K562 (cell line): ENCODE measurements around the gene POU2AF1. TPM values are rescaled to one million over a fixed set of nuclear protein-coding genes. Genes with fewer than 3 reads are reported as not detected.

Experiments
- ATAC-seq: fragments of 200-7000 bp; cut with Tn5 transposase; 3 replicates; pipeline ENCODE4 v1.9.1; 2020; ENCODE audit warnings: moderate library complexity
- BruUV-seq: library from RNA; stranded (reverse); fragments of 400-500 nt; replicated peaks from 2 replicates; lab custom pipeline; 2021; lab: Mats Ljungman, UMichigan
- CTCF ChIA-PET: fragments of 300-600 bp; formaldehyde crosslinking; extraction: SDS; loops from one replicate; lab custom pipeline; 2021; ENCODE audit warnings: low intra/inter-chr PET ratio; lab: Yijun Ruan, JAX
- POLR2A ChIA-PET: fragments of 300-600, 350-650 bp; sonication (Branson Sonifier 250); formaldehyde crosslinking; extraction: SDS; loops from one replicate; lab custom pipeline; 2021; ENCODE audit warnings: antibody characterized with exemption, inconsistent platforms; lab: Yijun Ruan, JAX
- DNase-seq, 4 experiments: peaks; one replicate each; pipeline versions ENCODE4 v3.0.0 to v3.0.0-alpha.2; 2011 to 2018; ENCODE audit warnings: low spot score in 3 of 4, mixed read lengths in 3 of 4; ENCODE audit errors: extremely low read depth in 1 of 4
- FAIRE-seq: peaks from 2 replicates; lab custom pipeline; 2011; peaks lifted over from hg19 to GRCh38; lab: Jason Lieb, UNC
- H2AFZ ChIP-seq: 2 replicates; pipeline ENCODE4 v1.6.0; 2011; ENCODE audit warnings: low read depth, low read length, control low read depth, inconsistent platforms
- H3K27ac ChIP-seq: fragments of 200-600 bp; 3 replicates; pipeline ENCODE4 v1.8.0; 2011; ENCODE audit warnings: low read depth, mild to moderate bottlenecking, control low read depth, inconsistent platforms, low read length, moderate library complexity, mixed read lengths; ENCODE audit errors: extremely low read depth
- H3K27me3 ChIP-seq, 2 experiments: fragments of 300-600 bp in 1 of 2; 2 replicates in 1 of 2; 3 replicates in 1 of 2; pipeline versions ENCODE4 v1.6.0 to v1.8.0; 2011; ENCODE audit warnings: inconsistent platforms in 2 of 2, low read length in 2 of 2, mild to moderate bottlenecking in 1 of 2, mixed read lengths in 1 of 2, moderate library complexity in 1 of 2; ENCODE audit not compliant: control insufficient read depth in 2 of 2, insufficient read depth in 2 of 2
- H3K36me3 ChIP-seq: fragments of 300-600 bp; 3 replicates; pipeline ENCODE4 v1.8.0; 2011; ENCODE audit warnings: mild to moderate bottlenecking, low read length, inconsistent platforms; ENCODE audit not compliant: control insufficient read depth, insufficient read depth
- H3K4me1 ChIP-seq, 2 experiments: fragments of 200-600 bp in 1 of 2; replicated peaks in 1 of 2; 2 replicates in 1 of 2; 3 replicates in 1 of 2; pipeline versions ENCODE4 v1.5.1 to v1.8.0; 2011; ENCODE audit warnings: inconsistent platforms in 2 of 2, low read length in 2 of 2, mild to moderate bottlenecking in 1 of 2, mixed read lengths in 1 of 2, moderate library complexity in 1 of 2; ENCODE audit not compliant: control insufficient read depth in 2 of 2, insufficient read depth in 2 of 2
- H3K4me2 ChIP-seq: 2 replicates; pipeline ENCODE4 v1.6.1; 2011; ENCODE audit warnings: low read length, control low read depth, inconsistent platforms, mixed read lengths; ENCODE audit not compliant: insufficient read depth
- H3K4me3 ChIP-seq: fragments of 200-600 bp; sonication (generic), shearing (Covaris generic); 2 replicates; pipeline ENCODE4 v1.5.1; 2016; ENCODE audit warnings: control low read depth, inconsistent platforms
- H3K79me2 ChIP-seq: fragments of 200-600 bp; 3 replicates; pipeline ENCODE4 v1.8.0; 2011; ENCODE audit warnings: low read length, inconsistent platforms; ENCODE audit not compliant: control insufficient read depth, insufficient read depth
- H3K9ac ChIP-seq, 2 experiments: 2 replicates each; pipeline versions ENCODE4 v1.6.0 to v1.6.1; 2011; ENCODE audit warnings: low read depth in 2 of 2, low read length in 2 of 2, control low read depth in 1 of 2, inconsistent platforms in 1 of 2, mild to moderate bottlenecking in 1 of 2, mixed read lengths in 1 of 2; ENCODE audit not compliant: insufficient read depth in 1 of 2
- H3K9me1 ChIP-seq: one replicate; pipeline ENCODE4 v1.6.0; 2011; ENCODE audit warnings: inconsistent platforms, mild to moderate bottlenecking, low read length, moderate library complexity; ENCODE audit not compliant: control insufficient read depth, insufficient read depth
- H3K9me3 ChIP-seq: replicated peaks from 2 replicates; pipeline ENCODE4 v1.5.1; 2011; ENCODE audit warnings: low read depth, low read length, inconsistent platforms; ENCODE audit not compliant: control insufficient read depth, insufficient read depth
- H4K20me1 ChIP-seq: replicated peaks from 2 replicates; pipeline ENCODE4 v1.6.1; 2011; ENCODE audit warnings: low read length, inconsistent platforms, mixed read lengths; ENCODE audit not compliant: control insufficient read depth, insufficient read depth
- HES1 ChIP-seq: fragments of 450-650 bp; IDR thresholded peaks from 2 replicates; pipeline ENCODE4 v1.6.1; 2016; ENCODE audit warnings: low read depth, mild to moderate bottlenecking, moderate library complexity
- U2AF1 ChIP-seq: fragments of 200-400 bp; formaldehyde crosslinking; optimal IDR thresholded peaks from 2 replicates; pipeline ENCODE3; 2017; ENCODE audit warnings: mild to moderate bottlenecking, low read depth, low read length, moderate library complexity
- ZNF395 ChIP-seq: fragments of 200-800 bp; sonication (Bioruptor generic); IDR thresholded peaks from 2 replicates; pipeline ENCODE4 v1.6.1; 2017; ENCODE audit warnings: missing genetic modification characterization, missing compliant biosample characterization
- WGBS: fragments of 100-300 bp; shearing (Covaris generic); methylation state at CpG from one replicate; pipeline ENCODE4 v1.1.6; 2016; ENCODE audit warnings: low coverage, mixed read lengths; ENCODE audit not compliant: insufficient coverage; ENCODE audit errors: missing lambda C conversion rate; 5-methylcytosine and 5-hydroxymethylcytosine counted together
- in situ Hi-C: fragments of 300-500 bp; cut with MboI; formaldehyde crosslinking; loops from 4 replicates; pipeline ENCODE4 v1.15.0; 2018; ENCODE audit warnings: inconsistent platforms, mixed read lengths
- intact Hi-C: fragments of 100-400 bp; cut with micrococcal nuclease; formaldehyde crosslinking; loops from 2 replicates; pipeline ENCODE4 v1.14.2; 2022
- polyA plus RNA-seq, 8 experiments: library from polyadenylated mRNA; depleted of rRNA in 4 of 8; stranded (reverse) in 5 of 8; unstranded in 3 of 8; fragments of >200 nt; fragmentation: Nextera tagmentation in 2 of 8; fragmentation: Illumina TruSeq in 1 of 8; extraction: Ambion mirVana in 2 of 8; extraction: Trizol in 1 of 8; gene quantifications; 2 replicates each; pipeline versions ENCODE4 v1.2.1 to v1.2.3, GENCODE V29; 2011 to 2014; ENCODE audit warnings: inconsistent platforms in 1 of 8, missing spikeins in 1 of 8
- total RNA-seq, 7 experiments: library from RNA; depleted of rRNA in 6 of 7; stranded (reverse); fragments of >200 nt in 6 of 7; fragmentation: Illumina TruSeq in 2 of 7; extraction: Trizol in 2 of 7; gene quantifications; 2 replicates each; pipeline versions ENCODE4 v1.2.1 to v1.2.3, GENCODE V29; 2011 to 2021; ENCODE audit warnings: low replicate concordance in 1 of 7

Gene POU2AF1
- total and polyA plus RNA-seq, 9 of the 15 experiments (the other 6 are each of a cell fraction or from before 2014, with no cell fraction given): 0.09 TPM; not detected in 8

- no peak overlapping the region for H2AFZ ChIP-seq
These were observed 35.0 kb downstream of the POU2AF1 start for GRCh38 chr11:111344032-111344431.

GRCh38 chr11:111342329-111342728, 36.7 kb downstream of the POU2AF1 start:
- Histone ChIP-seq H3K9me3 (no peaks in the 10 kb centered on the region), H3K27me3 (no peaks in the 10 kb centered on the region), H3K79me2 (no peaks in the 10 kb centered on the region), H3K27ac (no peak overlapping the region), H4K20me1 (no peaks in the 10 kb centered on the region), H3K4me2 (no peak overlapping the region), H3K9me1 (no peaks in the 10 kb centered on the region), H3K4me1 (no peaks in the 10 kb centered on the region), H2AFZ (no peak overlapping the region), H3K9ac (no peak overlapping the region), H3K4me3 (no peak overlapping the region), H3K36me3 (no peaks in the 10 kb centered on the region)
- 0% methylated on average over 3 of the region's 3 CpGs for WGBS
- intact Hi-C loops: no loop called here
- DNase-seq (no peak), FAIRE-seq (no peak), ATAC-seq (no peak)
- no TSS peak for BruUV-seq
- in situ Hi-C loops: no loop called here
- POLR2A ChIA-PET: no interaction called here
- CTCF ChIA-PET: no interaction called here
- TF ChIP-seq HES1: no peak

More at GRCh38 chr11:111344032-111344431, 35.0 kb downstream of the POU2AF1 start:
- BruUV-seq: no TSS peak
- CTCF ChIA-PET: no interaction called here
- no peaks in the 10 kb centered on the region for H3K36me3 ChIP-seq
- DNase-seq (no peak), ATAC-seq (no peak)
- H3K4me1 ChIP-seq: no peaks in the 10 kb centered on the region
- no peak overlapping the region for H3K9ac ChIP-seq
- TF ChIP-seq ZNF395: no peak
- TF ChIP-seq U2AF1: no peak
- TF ChIP-seq, all 486 proteins: peak for 0
- 2% methylated on average over 3 of the region's 3 CpGs for WGBS
- POLR2A ChIA-PET: no interaction called here
- Histone ChIP-seq H3K4me2 (no peak overlapping the region), H3K27ac (no peak overlapping the region), H3K27me3 (no peaks in the 10 kb centered on the region), H3K4me3 (no peak overlapping the region), H3K9me1 (no peaks in the 10 kb centered on the region), H3K79me2 (no peaks in the 10 kb centered on the region), H3K9me3 (no peaks in the 10 kb centered on the region), H4K20me1 (no peaks in the 10 kb centered on the region)
- intact Hi-C loops: no loop called here
- no peak for FAIRE-seq
- in situ Hi-C loops: no loop called here
